Measurements from ENCODE around the gene LY6G6C.

The LY6G6C gene

GRCh38 chr6:31758281-31758680 lies 36.7 kb upstream of the LY6G6C start:
- TF ChIP-seq TCF12 (IDR thresholded peaks at IDR 0.05; ENCODE audit: low read depth) (no peak), TAF1 (IDR thresholded peaks at IDR 0.05; ENCODE audit: low read depth) (no peak)

- TF ChIP-seq TEAD4 (IDR thresholded peaks at IDR 0.05) (no peak), EGR1 (IDR thresholded peaks at IDR 0.05) (no peak)
Observed at GRCh38 chr6:31752739-31753319, 31.3 kb upstream of the LY6G6C start.

- TF ChIP-seq RAD21 (IDR thresholded peaks at IDR 0.05; ENCODE audit: low read depth) = no peak
- no peak for TF ChIP-seq MAX (IDR thresholded peaks at IDR 0.05)
- no peak for TF ChIP-seq TCF12 (IDR thresholded peaks at IDR 0.05; ENCODE audit: low read depth)
- no peak for TF ChIP-seq TEAD4 (IDR thresholded peaks at IDR 0.05)
- no peak for TF ChIP-seq USF1 (IDR thresholded peaks at IDR 0.05)
- TF ChIP-seq REST (IDR thresholded peaks at IDR 0.05; ENCODE audit: low read depth) = no peak
- TF ChIP-seq NFIC (IDR thresholded peaks at IDR 0.05) = no peak
- TF ChIP-seq EGR1 (IDR thresholded peaks at IDR 0.05) = no peak
- TF ChIP-seq EP300 (IDR thresholded peaks at IDR 0.05; ENCODE audit: borderline replicate concordance) = no peak
- no peak for TF ChIP-seq TAF1 (IDR thresholded peaks at IDR 0.05; ENCODE audit: low read depth)
- TF ChIP-seq CREB1 (IDR thresholded peaks at IDR 0.05; ENCODE audit: low read depth) = no peak
- no peak for TF ChIP-seq ZBTB7A (IDR thresholded peaks at IDR 0.05; ENCODE audit: low read depth)
- TF ChIP-seq FOXM1 (IDR thresholded peaks at IDR 0.05; ENCODE audit: borderline replicate concordance, low read depth) = no peak
- TF ChIP-seq CEBPB (IDR thresholded peaks at IDR 0.05) = no peak
Observed at GRCh38 chr6:31750411-31751022, 29.0 kb upstream of the LY6G6C start.

- TF ChIP-seq TCF12 (IDR thresholded peaks at IDR 0.05; ENCODE audit: low read depth) (no peak), CREB1 (IDR thresholded peaks at IDR 0.05; ENCODE audit: low read depth) (no peak), USF1 (IDR thresholded peaks at IDR 0.05) (no peak), YY1 (IDR thresholded peaks at IDR 0.05; ENCODE audit: low read depth) (no peak), CEBPB (IDR thresholded peaks at IDR 0.05) (no peak), FOXM1 (IDR thresholded peaks at IDR 0.05; ENCODE audit: borderline replicate concordance, low read depth) (no peak), NFIC (IDR thresholded peaks at IDR 0.05) (no peak), RAD21 (IDR thresholded peaks at IDR 0.05; ENCODE audit: low read depth) (no peak), REST (IDR thresholded peaks at IDR 0.05; ENCODE audit: low read depth) (no peak), TEAD4 (IDR thresholded peaks at IDR 0.05) (no peak), EP300 (IDR thresholded peaks at IDR 0.05; ENCODE audit: borderline replicate concordance) (no peak), MAX (IDR thresholded peaks at IDR 0.05) (no peak), TAF1 (IDR thresholded peaks at IDR 0.05; ENCODE audit: low read depth) (no peak), EGR1 (IDR thresholded peaks at IDR 0.05) (no peak), ZBTB7A (IDR thresholded peaks at IDR 0.05; ENCODE audit: low read depth) (no peak)
Observed at GRCh38 chr6:31749301-31750036, 27.9 kb upstream of the LY6G6C start.

- TF ChIP-seq USF1 (IDR thresholded peaks at IDR 0.05) (no peak), TCF12 (IDR thresholded peaks at IDR 0.05; ENCODE audit: low read depth) (no peak), TEAD4 (IDR thresholded peaks at IDR 0.05) (no peak), EP300 (IDR thresholded peaks at IDR 0.05; ENCODE audit: borderline replicate concordance) (no peak), ZBTB7A (IDR thresholded peaks at IDR 0.05; ENCODE audit: low read depth) (no peak), CEBPB (IDR thresholded peaks at IDR 0.05) (no peak), YY1 (IDR thresholded peaks at IDR 0.05; ENCODE audit: low read depth) (no peak), RAD21 (IDR thresholded peaks at IDR 0.05; ENCODE audit: low read depth) (no peak), EGR1 (IDR thresholded peaks at IDR 0.05) (no peak), MAX (IDR thresholded peaks at IDR 0.05) (no peak), CREB1 (IDR thresholded peaks at IDR 0.05; ENCODE audit: low read depth) (no peak), FOXM1 (IDR thresholded peaks at IDR 0.05; ENCODE audit: borderline replicate concordance, low read depth) (no peak), TAF1 (IDR thresholded peaks at IDR 0.05; ENCODE audit: low read depth) (no peak), REST (IDR thresholded peaks at IDR 0.05; ENCODE audit: low read depth) (no peak), NFIC (IDR thresholded peaks at IDR 0.05) (no peak)
Observed at GRCh38 chr6:31744422-31744821, 22.9 kb upstream of the LY6G6C start.
